Measurements from ENCODE around the gene C20orf173. TPM values are rescaled to one million over a fixed set of nuclear protein-coding genes. Genes with fewer than 3 reads are reported as not detected.

C20orf173 gene
- total RNA-seq, 4 donors from 2014 or later: not detected

GRCh38 chr20:35572838-35573237 is 43.4 kb upstream of the C20orf173 start:
- Histone ChIP-seq H3K9me3 (peaks cover 6% of the 10 kb centered on the region), H3K4me1 (no peaks in the 10 kb centered on the region), H3K4me3 (no peak overlapping the region), H3K27me3 (no peaks in the 10 kb centered on the region), H3K36me3 (no peaks in the 10 kb centered on the region), H3K27ac (no peak overlapping the region)
- 91% methylated on average over 4 of the region's 4 CpGs for WGBS
- TF ChIP-seq CTCF (IDR thresholded peaks at IDR 0.05) (no peak), EP300 (IDR thresholded peaks at IDR 0.05) (no peak), POLR2A (IDR thresholded peaks at IDR 0.05) (no peak), POLR2AphosphoS5 (IDR thresholded peaks at IDR 0.05) (no peak)
- DNase-seq (ENCODE audit: low spot score in 2 of 2): no peak

GRCh38 chr20:35571555-35571954 is 42.1 kb upstream of the C20orf173 start:
- no peak for DNase-seq (ENCODE audit: low spot score in 2 of 2)
- TF ChIP-seq POLR2A (IDR thresholded peaks at IDR 0.05) (no peak), POLR2AphosphoS5 (IDR thresholded peaks at IDR 0.05) (no peak), CTCF (IDR thresholded peaks at IDR 0.05) (no peak), EP300 (IDR thresholded peaks at IDR 0.05) (no peak)
- no peak overlapping the region for H3K4me3 ChIP-seq
- no peaks in the 10 kb centered on the region for H3K27me3 ChIP-seq
- H3K36me3 ChIP-seq: no peaks in the 10 kb centered on the region
- H3K4me1 ChIP-seq: no peaks in the 10 kb centered on the region
- H3K9me3 ChIP-seq: peaks cover 6% of the 10 kb centered on the region
- H3K27ac ChIP-seq: no peak overlapping the region

- Histone ChIP-seq H3K4me3 (no peak overlapping the region), H3K36me3 (no peaks in the 10 kb centered on the region), H3K4me1 (no peaks in the 10 kb centered on the region), H3K9me3 (peaks cover 6% of the 10 kb centered on the region), H3K27me3 (no peaks in the 10 kb centered on the region), H3K27ac (no peak overlapping the region)
- TF ChIP-seq POLR2A (IDR thresholded peaks at IDR 0.05) (no peak), EP300 (IDR thresholded peaks at IDR 0.05) (no peak), CTCF (IDR thresholded peaks at IDR 0.05) (no peak), POLR2AphosphoS5 (IDR thresholded peaks at IDR 0.05) (no peak)
- WGBS: 27% methylated on average over 2 of the region's 2 CpGs
- DNase-seq (ENCODE audit: low spot score in 2 of 2): no peak
These were observed 39.2 kb upstream of the C20orf173 start for GRCh38 chr20:35568645-35569044.

- no peaks in the 10 kb centered on the region for H3K4me1 ChIP-seq
- H3K27me3 ChIP-seq: no peaks in the 10 kb centered on the region
- 88% methylated on average over 6 of the region's 7 CpGs for WGBS
- H3K36me3 ChIP-seq: no peaks in the 10 kb centered on the region
- no peak overlapping the region for H3K27ac ChIP-seq
- H3K9me3 ChIP-seq: no peaks in the 10 kb centered on the region
- TF ChIP-seq CTCF (IDR thresholded peaks at IDR 0.05): no peak
- TF ChIP-seq POLR2A (IDR thresholded peaks at IDR 0.05): no peak
- TF ChIP-seq POLR2AphosphoS5 (IDR thresholded peaks at IDR 0.05): no peak
- no peak for TF ChIP-seq EP300 (IDR thresholded peaks at IDR 0.05)
- no peak for DNase-seq (ENCODE audit: low spot score in 2 of 2)
- no peak overlapping the region for H3K4me3 ChIP-seq
These were observed 35.5 kb upstream of the C20orf173 start for GRCh38 chr20:35564905-35565304.

- no peaks in the 10 kb centered on the region for H3K4me1 ChIP-seq
These were observed 34.4 kb upstream of the C20orf173 start for GRCh38 chr20:35563834-35564233.

More at GRCh38 chr20:35563834-35564233, 34.4 kb upstream of the C20orf173 start:
- Histone ChIP-seq H3K36me3 (no peaks in the 10 kb centered on the region), H3K4me3 (no peak overlapping the region), H3K27ac (no peak overlapping the region), H3K9me3 (no peaks in the 10 kb centered on the region), H3K27me3 (no peaks in the 10 kb centered on the region)
- WGBS: 85% methylated on average over 10 of the region's 10 CpGs
- no peak for DNase-seq (ENCODE audit: low spot score in 2 of 2)
- no peak for TF ChIP-seq POLR2AphosphoS5 (IDR thresholded peaks at IDR 0.05)
- no peak for TF ChIP-seq CTCF (IDR thresholded peaks at IDR 0.05)
- TF ChIP-seq POLR2A (IDR thresholded peaks at IDR 0.05): no peak
- TF ChIP-seq EP300 (IDR thresholded peaks at IDR 0.05): no peak
